Measurements from ENCODE around the gene EMC8.

EMC8 gene

GRCh38 chr16:85767531-85767930 lies 31.8 kb downstream of the EMC8 start:
- H3K27ac ChIP-seq (ENCODE audit: low read depth, low read length), result no peak overlapping the region
- H2BK120ac ChIP-seq (ENCODE audit: low read depth, low read length), result no peak overlapping the region
- no peak overlapping the region for H3K9ac ChIP-seq (ENCODE audit: low read length)
- no peak overlapping the region for H4K8ac ChIP-seq (ENCODE audit: low read depth, low read length)
- H3K4me2 ChIP-seq (ENCODE audit: low read length), result no peak overlapping the region
- no peaks in the 10 kb centered on the region for H3K36me3 ChIP-seq (ENCODE audit: control insufficient read depth, insufficient read depth, low read length)
- no peaks in the 10 kb centered on the region for H3K4me1 ChIP-seq (ENCODE audit: control insufficient read depth, low read depth, low read length)
- no peak overlapping the region for H3K4me3 ChIP-seq (ENCODE audit: low read length)
- no peaks in the 10 kb centered on the region for H3K27me3 ChIP-seq (ENCODE audit: insufficient read depth, low read length, poor library complexity)
- H3K79me2 ChIP-seq (ENCODE audit: control insufficient read depth, insufficient read depth, low read length), result no peaks in the 10 kb centered on the region
- H3K18ac ChIP-seq (ENCODE audit: low read length), result no peak overlapping the region
- H3K56ac ChIP-seq (ENCODE audit: low read length), result no peak overlapping the region
- peak; percentile 80 for DNase-seq
- no peak overlapping the region for H4K5ac ChIP-seq (ENCODE audit: low read length)
- no peak overlapping the region for H2AK5ac ChIP-seq (ENCODE audit: low read length)
- H2BK15ac ChIP-seq (replicated peaks; ENCODE audit: low read depth), result no peak overlapping the region
- no peak overlapping the region for H3K4ac ChIP-seq (ENCODE audit: low read depth, low read length)
- no peak overlapping the region for H2BK5ac ChIP-seq (ENCODE audit: low read length)
- no peak overlapping the region for H3K23ac ChIP-seq (ENCODE audit: low read length)
- WGBS (ENCODE audit: extremely low coverage, insufficient coverage, low lambda C conversion rate), result no CpG with 5 or more reads among the region's 8 CpGs
- H3K79me1 ChIP-seq (ENCODE audit: low read length), result no peaks in the 10 kb centered on the region

DNA sequence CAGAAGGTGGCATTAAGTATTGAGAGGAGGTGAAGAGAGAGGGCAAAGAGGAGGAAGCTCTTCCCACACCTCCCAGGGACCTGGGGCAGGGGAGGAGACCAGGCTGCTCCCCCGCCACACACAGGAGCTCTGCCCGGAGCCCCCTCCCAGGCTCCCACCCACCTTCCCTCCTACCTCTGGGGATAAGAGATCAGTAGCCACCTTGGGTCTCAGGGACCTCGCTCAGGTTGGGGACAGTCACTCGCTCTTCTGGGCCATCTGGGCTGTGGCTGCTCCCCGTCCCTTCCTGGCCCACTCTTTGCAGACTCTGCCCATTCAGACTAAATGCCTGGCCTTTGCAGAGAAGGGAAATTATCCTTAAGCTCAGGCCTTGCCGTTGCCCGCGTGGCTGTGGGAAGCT lies 33.6 kb downstream of the EMC8 start:
- Histone ChIP-seq H3K4me3 (ENCODE audit: low read length) (no peak overlapping the region), H2BK120ac (ENCODE audit: low read depth, low read length) (no peak overlapping the region), H3K9ac (ENCODE audit: low read length) (no peak overlapping the region), H3K79me1 (ENCODE audit: low read length) (no peaks in the 10 kb centered on the region), H2BK5ac (ENCODE audit: low read length) (no peak overlapping the region), H3K4ac (ENCODE audit: low read depth, low read length) (no peak overlapping the region), H3K56ac (ENCODE audit: low read length) (no peak overlapping the region), H4K8ac (ENCODE audit: low read depth, low read length) (no peak overlapping the region), H2BK15ac (replicated peaks; ENCODE audit: low read depth) (no peak overlapping the region), H3K79me2 (ENCODE audit: control insufficient read depth, insufficient read depth, low read length) (no peaks in the 10 kb centered on the region), H3K4me1 (ENCODE audit: control insufficient read depth, low read depth, low read length) (no peaks in the 10 kb centered on the region), H3K27ac (ENCODE audit: low read depth, low read length) (no peak overlapping the region), H3K4me2 (ENCODE audit: low read length) (no peak overlapping the region), H3K23ac (ENCODE audit: low read length) (no peak overlapping the region), H3K36me3 (ENCODE audit: control insufficient read depth, insufficient read depth, low read length) (no peaks in the 10 kb centered on the region), H3K27me3 (ENCODE audit: insufficient read depth, low read length, poor library complexity) (no peaks in the 10 kb centered on the region), H4K5ac (ENCODE audit: low read length) (no peak overlapping the region), H2AK5ac (ENCODE audit: low read length) (no peak overlapping the region), H3K18ac (ENCODE audit: low read length) (no peak overlapping the region)
- WGBS (ENCODE audit: extremely low coverage, insufficient coverage, low lambda C conversion rate), result no CpG with 5 or more reads among the region's 8 CpGs
- DNase-seq, result no peak

- Histone ChIP-seq H3K36me3 (ENCODE audit: control insufficient read depth, insufficient read depth, low read length) (no peaks in the 10 kb centered on the region), H3K4me2 (ENCODE audit: low read length) (no peak overlapping the region), H2AK5ac (ENCODE audit: low read length) (no peak overlapping the region), H3K4ac (ENCODE audit: low read depth, low read length) (no peak overlapping the region), H4K8ac (ENCODE audit: low read depth, low read length) (no peak overlapping the region), H3K79me1 (ENCODE audit: low read length) (no peaks in the 10 kb centered on the region), H3K4me1 (ENCODE audit: control insufficient read depth, low read depth, low read length) (no peaks in the 10 kb centered on the region), H2BK5ac (ENCODE audit: low read length) (no peak overlapping the region), H2BK15ac (replicated peaks; ENCODE audit: low read depth) (no peak overlapping the region), H2BK120ac (ENCODE audit: low read depth, low read length) (no peak overlapping the region), H3K23ac (ENCODE audit: low read length) (no peak overlapping the region), H3K27ac (ENCODE audit: low read depth, low read length) (no peak overlapping the region), H3K79me2 (ENCODE audit: control insufficient read depth, insufficient read depth, low read length) (no peaks in the 10 kb centered on the region), H3K9ac (ENCODE audit: low read length) (no peak overlapping the region), H3K56ac (ENCODE audit: low read length) (no peak overlapping the region), H4K5ac (ENCODE audit: low read length) (no peak overlapping the region), H3K27me3 (ENCODE audit: insufficient read depth, low read length, poor library complexity) (no peaks in the 10 kb centered on the region), H3K4me3 (ENCODE audit: low read length) (no peak overlapping the region), H3K18ac (ENCODE audit: low read length) (no peak overlapping the region)
- WGBS (ENCODE audit: extremely low coverage, insufficient coverage, low lambda C conversion rate), result no CpG with 5 or more reads among the region's 8 CpGs
- DNase-seq, result no peak
These were observed 34.1 kb downstream of the EMC8 start for GRCh38 chr16:85765211-85765610.

- no peak overlapping the region for H3K56ac ChIP-seq (ENCODE audit: low read length)
- H3K23ac ChIP-seq (ENCODE audit: low read length), result no peak overlapping the region
- no peak overlapping the region for H2BK15ac ChIP-seq (replicated peaks; ENCODE audit: low read depth)
- H3K79me2 ChIP-seq (ENCODE audit: control insufficient read depth, insufficient read depth, low read length), result no peaks in the 10 kb centered on the region
- no peak overlapping the region for H2BK5ac ChIP-seq (ENCODE audit: low read length)
- H4K5ac ChIP-seq (ENCODE audit: low read length), result no peak overlapping the region
- WGBS (ENCODE audit: extremely low coverage, insufficient coverage, low lambda C conversion rate), result no CpG with 5 or more reads among the region's 2 CpGs
- DNase-seq, result no peak
- H3K18ac ChIP-seq (ENCODE audit: low read length), result no peak overlapping the region
- no peaks in the 10 kb centered on the region for H3K27me3 ChIP-seq (ENCODE audit: insufficient read depth, low read length, poor library complexity)
- H3K36me3 ChIP-seq (ENCODE audit: control insufficient read depth, insufficient read depth, low read length), result no peaks in the 10 kb centered on the region
- H3K79me1 ChIP-seq (ENCODE audit: low read length), result no peaks in the 10 kb centered on the region
- H3K4ac ChIP-seq (ENCODE audit: low read depth, low read length), result no peak overlapping the region
- H3K27ac ChIP-seq (ENCODE audit: low read depth, low read length), result no peak overlapping the region
- no peak overlapping the region for H4K8ac ChIP-seq (ENCODE audit: low read depth, low read length)
- H2BK120ac ChIP-seq (ENCODE audit: low read depth, low read length), result no peak overlapping the region
- no peaks in the 10 kb centered on the region for H3K4me1 ChIP-seq (ENCODE audit: control insufficient read depth, low read depth, low read length)
- H3K4me3 ChIP-seq (ENCODE audit: low read length), result no peak overlapping the region
- no peak overlapping the region for H3K9ac ChIP-seq (ENCODE audit: low read length)
- H2AK5ac ChIP-seq (ENCODE audit: low read length), result no peak overlapping the region
- H3K4me2 ChIP-seq (ENCODE audit: low read length), result no peak overlapping the region
These were observed 35.7 kb downstream of the EMC8 start for GRCh38 chr16:85763616-85764015.

GRCh38 chr16:85762970-85763369 lies 36.4 kb downstream of the EMC8 start:
- H3K4me2 ChIP-seq (ENCODE audit: low read length), result no peak overlapping the region
- H3K27ac ChIP-seq (ENCODE audit: low read depth, low read length), result no peak overlapping the region
- no peaks in the 10 kb centered on the region for H3K4me1 ChIP-seq (ENCODE audit: control insufficient read depth, low read depth, low read length)
- H4K8ac ChIP-seq (ENCODE audit: low read depth, low read length), result no peak overlapping the region
- H3K4me3 ChIP-seq (ENCODE audit: low read length), result no peak overlapping the region
- no peak overlapping the region for H3K18ac ChIP-seq (ENCODE audit: low read length)
- no peak overlapping the region for H2BK5ac ChIP-seq (ENCODE audit: low read length)
- H2BK15ac ChIP-seq (replicated peaks; ENCODE audit: low read depth), result no peak overlapping the region
- DNase-seq, result no peak
- H4K5ac ChIP-seq (ENCODE audit: low read length), result no peak overlapping the region
- no peaks in the 10 kb centered on the region for H3K27me3 ChIP-seq (ENCODE audit: insufficient read depth, low read length, poor library complexity)
- H2BK120ac ChIP-seq (ENCODE audit: low read depth, low read length), result no peak overlapping the region
- no CpG with 5 or more reads among the region's 12 CpGs for WGBS (ENCODE audit: extremely low coverage, insufficient coverage, low lambda C conversion rate)
- H3K4ac ChIP-seq (ENCODE audit: low read depth, low read length), result no peak overlapping the region
- no peaks in the 10 kb centered on the region for H3K36me3 ChIP-seq (ENCODE audit: control insufficient read depth, insufficient read depth, low read length)
- no peaks in the 10 kb centered on the region for H3K79me2 ChIP-seq (ENCODE audit: control insufficient read depth, insufficient read depth, low read length)
- no peak overlapping the region for H3K56ac ChIP-seq (ENCODE audit: low read length)
- H2AK5ac ChIP-seq (ENCODE audit: low read length), result no peak overlapping the region
- H3K23ac ChIP-seq (ENCODE audit: low read length), result no peak overlapping the region
- H3K79me1 ChIP-seq (ENCODE audit: low read length), result no peaks in the 10 kb centered on the region
- H3K9ac ChIP-seq (ENCODE audit: low read length), result no peak overlapping the region

DNA sequence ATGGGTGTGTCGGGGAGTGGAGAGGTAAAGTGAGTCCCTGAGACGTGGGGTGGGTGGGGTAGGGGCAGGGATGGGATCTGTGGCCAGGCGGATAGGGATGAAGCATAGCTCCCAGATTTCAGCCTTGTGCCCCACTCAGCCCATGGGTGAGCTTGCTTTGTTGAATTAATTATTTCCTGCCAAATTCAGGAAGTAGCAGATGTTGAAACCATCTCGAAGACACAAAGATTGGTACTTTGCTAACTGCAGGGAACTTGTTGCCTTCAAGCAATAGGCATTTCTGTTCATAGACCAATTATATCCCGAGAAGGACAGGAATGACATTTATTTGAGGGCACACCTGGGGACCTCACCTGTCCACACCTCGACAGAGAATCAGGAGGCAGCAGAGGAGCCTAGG lies 37.5 kb downstream of the EMC8 start:
- Histone ChIP-seq H3K56ac (ENCODE audit: low read length) (no peak overlapping the region), H3K4me1 (ENCODE audit: control insufficient read depth, low read depth, low read length) (no peaks in the 10 kb centered on the region), H3K18ac (ENCODE audit: low read length) (no peak overlapping the region), H3K23ac (ENCODE audit: low read length) (no peak overlapping the region), H4K5ac (ENCODE audit: low read length) (no peak overlapping the region), H3K4me3 (ENCODE audit: low read length) (no peak overlapping the region), H3K79me1 (ENCODE audit: low read length) (no peaks in the 10 kb centered on the region), H3K4me2 (ENCODE audit: low read length) (no peak overlapping the region), H4K8ac (ENCODE audit: low read depth, low read length) (no peak overlapping the region), H2BK15ac (replicated peaks; ENCODE audit: low read depth) (no peak overlapping the region), H2BK5ac (ENCODE audit: low read length) (no peak overlapping the region), H2BK120ac (ENCODE audit: low read depth, low read length) (no peak overlapping the region), H3K27me3 (ENCODE audit: insufficient read depth, low read length, poor library complexity) (no peaks in the 10 kb centered on the region), H3K36me3 (ENCODE audit: control insufficient read depth, insufficient read depth, low read length) (no peaks in the 10 kb centered on the region), H3K79me2 (ENCODE audit: control insufficient read depth, insufficient read depth, low read length) (no peaks in the 10 kb centered on the region), H2AK5ac (ENCODE audit: low read length) (no peak overlapping the region), H3K27ac (ENCODE audit: low read depth, low read length) (no peak overlapping the region), H3K9ac (ENCODE audit: low read length) (no peak overlapping the region), H3K4ac (ENCODE audit: low read depth, low read length) (no peak overlapping the region)
- WGBS (ENCODE audit: extremely low coverage, insufficient coverage, low lambda C conversion rate), result no CpG with 5 or more reads among the region's 6 CpGs
- DNase-seq, result no peak

Data from mesendoderm (in vitro differentiated cells).